ENCODE results near the gene HSPA5.
"Not testable (repeated sequence)": the region's sequence is repeated elsewhere in the genome, so short reads cannot be mapped to it uniquely, and the experiment has no call there.

Gene HSPA5

GRCh38 chr9:125238127-125238914, 2.8 kb downstream of the HSPA5 start:
- DNase-seq (ENCODE audit: low spot score), result no peak
- TF ChIP-seq, protein P1, sequence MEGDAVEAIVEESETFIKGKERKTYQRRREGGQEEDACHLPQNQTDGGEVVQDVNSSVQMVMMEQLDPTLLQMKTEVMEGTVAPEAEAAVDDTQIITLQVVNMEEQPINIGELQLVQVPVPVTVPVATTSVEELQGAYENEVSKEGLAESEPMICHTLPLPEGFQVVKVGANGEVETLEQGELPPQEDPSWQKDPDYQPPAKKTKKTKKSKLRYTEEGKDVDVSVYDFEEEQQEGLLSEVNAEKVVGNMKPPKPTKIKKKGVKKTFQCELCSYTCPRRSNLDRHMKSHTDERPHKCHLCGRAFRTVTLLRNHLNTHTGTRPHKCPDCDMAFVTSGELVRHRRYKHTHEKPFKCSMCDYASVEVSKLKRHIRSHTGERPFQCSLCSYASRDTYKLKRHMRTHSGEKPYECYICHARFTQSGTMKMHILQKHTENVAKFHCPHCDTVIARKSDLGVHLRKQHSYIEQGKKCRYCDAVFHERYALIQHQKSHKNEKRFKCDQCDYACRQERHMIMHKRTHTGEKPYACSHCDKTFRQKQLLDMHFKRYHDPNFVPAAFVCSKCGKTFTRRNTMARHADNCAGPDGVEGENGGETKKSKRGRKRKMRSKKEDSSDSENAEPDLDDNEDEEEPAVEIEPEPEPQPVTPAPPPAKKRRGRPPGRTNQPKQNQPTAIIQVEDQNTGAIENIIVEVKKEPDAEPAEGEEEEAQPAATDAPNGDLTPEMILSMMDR (IDR thresholded peaks at IDR 0.05; ENCODE audit: borderline replicate concordance, control extremely low read depth, extremely low read depth, insufficient read depth, missing control alignments), result no peak
- in situ Hi-C loops (cut with MboI; ENCODE audit: low sequenced_read_pairs, unreplicated experiment), result no loop called here

DNA sequence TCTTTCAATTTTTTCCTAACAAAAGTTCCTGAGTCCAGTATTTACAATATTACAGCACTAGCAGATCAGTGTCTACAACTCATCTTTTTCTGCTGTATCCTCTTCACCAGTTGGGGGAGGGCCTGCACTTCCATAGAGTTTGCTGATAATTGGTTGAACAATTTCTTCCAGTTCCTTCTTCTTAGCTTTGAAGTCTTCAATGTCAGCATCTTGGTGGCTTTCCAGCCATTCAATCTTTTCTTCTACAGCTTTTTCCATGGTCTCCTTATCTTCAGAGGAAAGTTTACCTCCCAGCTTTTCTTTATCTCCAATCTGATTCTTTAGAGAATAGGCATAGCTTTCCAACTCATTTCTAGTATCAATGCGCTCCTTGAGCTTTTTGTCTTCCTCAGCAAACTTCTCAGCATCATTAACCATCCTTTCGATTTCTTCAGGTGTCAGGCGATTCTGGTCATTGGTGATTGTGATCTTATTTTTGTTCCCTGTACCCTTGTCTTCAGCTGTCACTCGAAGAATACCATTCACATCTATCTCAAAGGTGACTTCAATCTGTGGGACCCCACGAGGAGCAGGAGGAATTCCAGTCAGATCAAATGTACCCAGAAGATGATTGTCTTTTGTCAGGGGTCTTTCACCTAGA, 4.5 kb downstream of the HSPA5 start:
- DNase-seq (ENCODE audit: low spot score); in situ Hi-C loops (cut with MboI; ENCODE audit: low sequenced_read_pairs, unreplicated experiment): not testable (repeated sequence)

GRCh38 chr9:125235804-125236519, 5.2 kb downstream of the HSPA5 start:
- DNase-seq (ENCODE audit: low spot score), result no peak
- in situ Hi-C loops (cut with MboI; ENCODE audit: low sequenced_read_pairs, unreplicated experiment), result no loop called here
- TF ChIP-seq, protein P1 (IDR thresholded peaks at IDR 0.05; ENCODE audit: borderline replicate concordance, control extremely low read depth, extremely low read depth, insufficient read depth, missing control alignments), result no peak

DNA sequence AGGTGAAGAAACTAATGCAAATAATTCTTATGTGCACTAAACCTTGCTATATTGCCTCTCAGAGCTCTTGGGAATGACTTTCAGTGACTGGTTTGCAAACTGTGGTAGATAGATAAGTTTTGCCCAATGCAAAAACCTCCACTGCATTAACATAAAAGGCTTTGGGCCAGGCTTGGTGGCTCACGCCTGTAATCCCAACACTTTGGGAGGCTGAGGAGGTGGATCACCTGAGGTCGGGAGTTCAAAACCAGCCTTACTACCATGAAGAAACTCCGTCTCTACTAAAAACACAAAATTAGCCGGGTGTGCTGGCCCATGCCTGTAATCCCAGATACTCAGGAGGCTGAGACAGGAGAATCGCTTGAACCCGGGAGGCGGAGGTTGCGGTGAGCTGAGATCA, 7.0 kb downstream of the HSPA5 start:
- in situ Hi-C loops (cut with MboI; ENCODE audit: low sequenced_read_pairs, unreplicated experiment); DNase-seq (ENCODE audit: low spot score): not testable (repeated sequence)

GRCh38 chr9:125233678-125234077, 7.5 kb downstream of the HSPA5 start:
- in situ Hi-C loops (cut with MboI; ENCODE audit: low sequenced_read_pairs, unreplicated experiment), result no loop called here
- TF ChIP-seq, protein P1 (IDR thresholded peaks at IDR 0.05; ENCODE audit: borderline replicate concordance, control extremely low read depth, extremely low read depth, insufficient read depth, missing control alignments), result no peak
- no peak for DNase-seq (ENCODE audit: low spot score)

DNA sequence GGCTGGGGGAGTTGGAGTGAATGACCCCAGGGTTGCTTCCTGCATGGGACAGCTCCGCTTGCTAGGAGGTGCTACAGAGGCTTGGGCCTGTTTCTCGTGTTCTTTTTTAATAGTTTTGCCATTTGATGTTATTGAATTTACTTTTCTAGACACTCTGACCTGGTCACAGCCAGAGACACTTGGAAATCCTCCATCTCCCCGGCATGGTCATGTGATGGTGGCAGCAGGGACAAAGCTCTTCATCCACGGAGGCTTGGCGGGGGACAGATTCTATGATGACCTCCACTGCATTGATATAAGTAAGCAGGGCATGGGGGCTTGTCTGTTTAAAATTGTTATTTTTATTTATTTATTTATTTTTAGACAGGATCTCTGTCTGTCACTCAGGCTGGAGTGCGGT, 13.4 kb downstream of the HSPA5 start:
- DNase-seq (ENCODE audit: low spot score), result no peak
- in situ Hi-C loops (cut with MboI; ENCODE audit: low sequenced_read_pairs, unreplicated experiment), result no loop called here
- TF ChIP-seq, protein P1 (IDR thresholded peaks at IDR 0.05; ENCODE audit: borderline replicate concordance, control extremely low read depth, extremely low read depth, insufficient read depth, missing control alignments), result no peak

DNA sequence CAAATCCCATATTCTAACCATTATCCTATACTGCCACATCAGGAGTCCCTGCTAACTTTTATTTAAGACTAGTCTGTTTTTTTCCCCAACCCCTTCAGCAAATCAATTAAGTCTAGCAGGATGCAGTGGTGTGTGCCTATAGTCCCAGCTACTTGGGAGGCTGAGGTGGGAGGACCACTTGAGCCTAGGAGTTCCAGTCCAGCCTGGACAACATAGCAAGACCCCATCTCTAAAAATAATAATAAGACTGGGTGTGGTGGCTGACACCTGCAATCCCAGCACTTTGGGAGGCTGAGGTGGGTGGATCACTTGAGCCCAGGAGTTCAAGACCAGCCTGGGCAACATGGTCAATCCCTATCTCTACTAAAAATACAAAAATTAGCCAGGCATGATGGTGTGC, 16.3 kb downstream of the HSPA5 start:
- DNase-seq (ENCODE audit: low spot score); in situ Hi-C loops (cut with MboI; ENCODE audit: low sequenced_read_pairs, unreplicated experiment): not testable (repeated sequence)

DNA sequence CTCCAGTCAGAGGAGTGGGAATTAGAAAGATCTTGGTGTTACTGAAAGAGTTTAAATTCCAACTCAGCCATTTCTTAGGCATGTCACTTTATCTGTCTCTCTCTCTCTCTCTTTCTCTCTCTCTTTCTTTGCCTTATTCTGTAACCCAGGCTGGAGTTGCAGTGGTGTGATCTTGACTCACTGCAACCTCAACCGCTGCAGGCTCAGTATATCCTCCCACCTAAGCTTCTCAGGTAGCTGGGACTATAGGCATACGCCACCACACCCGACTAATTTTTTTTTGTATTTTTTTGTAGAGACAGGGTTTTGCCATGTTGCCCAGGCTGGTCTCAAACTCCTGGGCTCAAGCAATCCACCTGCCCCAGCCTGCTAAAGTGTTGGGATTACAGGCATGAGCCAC, 22.5 kb downstream of the HSPA5 start:
- TF ChIP-seq, protein P1 (IDR thresholded peaks at IDR 0.05; ENCODE audit: borderline replicate concordance, control extremely low read depth, extremely low read depth, insufficient read depth, missing control alignments), result no peak
- DNase-seq (ENCODE audit: low spot score), result no peak
- in situ Hi-C loops (cut with MboI; ENCODE audit: low sequenced_read_pairs, unreplicated experiment), result no loop called here
